COLO829 (cell line): ENCODE measurements around the gene HSPA1L.
"Not testable (repeated sequence)": the region's sequence is repeated elsewhere in the genome, so short reads cannot be mapped to it uniquely, and the experiment has no call there.

Source experiments
- DNase-seq: peaks from one replicate; pipeline ENCODE4 v3.0.0; 2012; ENCODE audit warnings: low spot score

HSPA1L gene

DNA sequence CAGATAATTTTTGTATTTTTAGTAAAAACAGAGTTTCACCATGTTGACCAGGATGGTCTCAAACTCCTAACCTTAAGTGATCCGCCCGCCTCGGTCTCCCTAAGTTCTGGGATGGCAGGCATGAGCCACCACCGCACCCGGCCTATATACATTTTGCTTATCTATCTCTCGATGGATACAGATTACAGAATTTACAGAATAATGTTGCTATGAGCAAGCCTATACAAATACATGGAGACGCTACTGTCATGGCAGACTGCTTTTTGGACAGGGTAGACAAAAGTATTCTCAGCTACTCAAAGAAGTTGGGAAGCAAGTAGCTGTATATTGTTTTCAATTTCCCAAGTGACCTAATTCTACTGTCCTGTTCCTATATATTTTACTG is 1.6 kb downstream of the HSPA1L start:
- no peak for DNase-seq

DNA sequence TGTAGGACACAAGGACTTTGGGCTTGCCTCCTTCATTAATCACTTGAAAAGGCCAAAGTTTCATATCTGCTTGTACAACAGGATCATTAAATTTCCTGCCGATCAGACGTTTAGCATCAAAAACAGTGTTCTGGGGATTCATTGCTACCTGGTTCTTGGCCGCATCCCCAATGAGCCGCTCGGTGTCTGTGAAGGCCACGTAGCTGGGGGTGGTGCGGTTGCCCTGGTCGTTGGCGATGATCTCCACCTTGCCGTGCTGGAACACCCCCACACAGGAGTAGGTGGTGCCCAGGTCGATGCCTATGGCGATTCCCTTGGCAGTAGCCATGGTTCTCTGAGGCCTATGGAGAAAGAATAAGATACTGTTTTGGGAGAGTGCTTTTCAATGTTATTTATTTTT is 3.4 kb downstream of the HSPA1L start:
- DNase-seq = no peak

DNA sequence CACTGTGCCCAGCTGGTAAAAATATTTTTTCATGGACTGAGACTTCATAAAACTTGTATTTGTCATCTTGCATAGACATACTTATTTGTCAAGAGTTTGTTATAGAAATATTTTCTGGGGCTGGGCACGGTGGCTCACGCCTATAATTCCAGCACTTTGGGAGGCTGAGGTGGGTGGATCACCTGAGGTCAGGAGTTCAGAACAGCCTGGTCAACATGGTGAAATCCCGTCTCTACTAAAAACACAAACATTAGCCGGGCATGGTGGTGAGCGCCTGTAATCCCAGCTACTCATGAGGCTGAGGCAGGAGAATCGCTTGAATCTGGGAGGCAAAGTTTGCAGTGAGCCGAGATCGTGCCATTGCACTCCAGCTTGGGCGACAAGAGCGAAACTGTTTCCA is 6.5 kb downstream of the HSPA1L start:
- not testable (repeated sequence) for DNase-seq

DNA sequence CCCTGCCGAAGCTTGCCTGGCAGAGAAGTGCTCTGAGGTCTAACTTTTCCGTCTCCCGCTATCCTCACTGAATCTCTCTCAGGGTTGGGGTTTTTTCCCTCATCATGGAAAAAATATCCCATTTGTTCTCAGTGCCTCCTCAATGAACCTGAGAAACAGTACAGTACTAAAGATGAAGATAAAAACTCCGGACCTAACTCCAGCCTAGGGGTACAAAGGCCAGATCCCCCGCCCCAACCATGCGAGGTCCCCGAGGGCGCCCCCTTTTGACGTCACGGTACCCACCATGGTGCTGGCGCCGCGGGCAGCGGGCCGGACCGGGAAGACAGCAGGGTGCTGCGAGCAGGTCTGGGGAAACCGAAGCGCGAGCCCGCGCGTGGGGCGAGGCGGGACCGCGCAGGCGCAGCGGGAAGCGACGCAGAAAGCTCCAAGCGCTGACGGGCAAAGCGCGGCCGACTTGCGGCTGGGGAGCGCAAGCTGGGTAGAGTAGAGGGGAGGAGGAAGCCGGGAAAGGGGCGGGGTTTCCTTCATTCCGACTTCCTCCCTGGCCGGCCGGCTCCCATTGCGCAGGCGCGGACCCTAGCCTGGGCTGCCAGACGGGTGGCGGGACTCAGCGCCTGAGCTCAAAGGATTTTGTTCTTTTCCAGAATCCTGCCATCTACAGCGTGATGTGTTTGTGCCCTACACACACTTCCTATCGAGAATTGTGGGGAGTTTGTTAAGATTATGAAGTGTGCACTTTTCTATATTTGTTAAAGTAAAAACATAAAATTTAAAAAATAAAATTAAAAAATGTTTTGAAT is 8.4 kb downstream of the HSPA1L start, which contains the start of gene LSM2:
Gene LSM2, minus strand, starts transcription at position 497 of the 803 bp plus-strand sequence. Its CDS starts 209 bp downstream, at position 288.
- DNase-seq = peak; percentile 100

DNA sequence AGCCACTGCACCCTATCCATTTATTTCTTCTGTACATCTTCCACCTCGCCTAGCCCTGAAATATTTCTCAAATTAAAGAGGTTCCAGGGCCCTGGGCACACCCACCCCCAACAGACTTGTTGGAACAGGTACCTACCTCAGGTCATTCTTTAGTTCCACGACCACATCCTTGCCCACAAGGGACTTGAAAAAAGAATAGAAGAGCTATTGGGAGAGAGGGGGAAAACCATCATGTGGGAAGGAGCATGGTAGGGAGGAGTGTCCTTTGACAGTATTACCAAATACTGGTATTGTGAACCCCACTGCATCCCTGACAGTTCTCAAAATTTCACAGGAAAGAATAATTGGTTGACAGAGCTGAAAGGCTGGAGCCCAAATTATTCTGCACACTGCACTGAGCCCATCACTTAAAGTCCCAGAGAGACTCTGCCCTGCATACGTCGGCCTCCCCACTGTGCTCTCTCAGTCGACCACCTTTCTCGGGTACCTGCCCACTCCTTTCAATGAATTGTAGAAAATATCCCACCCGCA is 9.1 kb downstream of the HSPA1L start:
- DNase-seq = no peak

DNA sequence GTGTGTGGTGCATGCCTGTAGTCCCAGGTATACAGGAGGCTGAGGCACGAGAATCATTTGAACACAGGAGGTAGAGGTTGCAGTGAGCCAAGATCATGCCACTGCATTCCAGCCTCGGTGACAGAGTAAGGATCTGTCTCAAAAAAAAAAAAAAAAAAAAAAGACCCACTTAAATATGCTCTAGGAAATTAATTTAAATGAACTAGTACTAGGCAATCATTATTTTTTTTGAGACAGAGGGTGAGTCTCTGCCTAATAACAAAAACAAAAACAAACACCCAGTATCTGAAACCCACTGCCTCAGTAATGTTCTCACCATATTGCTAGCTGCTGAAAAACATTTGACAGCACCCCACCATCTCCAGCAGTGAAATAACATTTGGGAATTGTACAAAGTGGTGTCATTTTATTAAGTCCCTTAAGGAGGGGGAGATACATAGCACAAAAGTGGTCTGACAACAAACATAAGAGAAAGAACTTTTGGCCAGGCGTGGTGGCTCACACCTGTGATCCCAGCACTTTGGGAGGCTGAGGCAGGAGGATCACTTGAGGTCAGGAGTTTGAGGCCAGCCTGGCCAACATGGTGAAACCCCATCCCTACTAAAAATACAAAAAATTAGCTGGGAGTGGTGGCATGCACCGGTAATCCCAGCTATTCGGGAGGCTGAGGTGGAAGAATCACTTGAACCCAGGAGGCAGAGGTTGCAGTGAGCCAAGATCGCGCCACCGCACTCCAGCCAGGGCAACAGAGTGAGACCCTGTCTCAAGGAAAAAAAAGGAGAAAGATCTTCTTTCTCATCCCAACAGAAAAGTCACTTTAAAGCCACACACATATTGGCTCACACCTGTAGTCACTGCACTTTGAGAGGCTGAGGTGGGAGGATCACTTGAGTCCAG is 13.8 kb downstream of the HSPA1L start:
- not testable (repeated sequence) for DNase-seq

DNA sequence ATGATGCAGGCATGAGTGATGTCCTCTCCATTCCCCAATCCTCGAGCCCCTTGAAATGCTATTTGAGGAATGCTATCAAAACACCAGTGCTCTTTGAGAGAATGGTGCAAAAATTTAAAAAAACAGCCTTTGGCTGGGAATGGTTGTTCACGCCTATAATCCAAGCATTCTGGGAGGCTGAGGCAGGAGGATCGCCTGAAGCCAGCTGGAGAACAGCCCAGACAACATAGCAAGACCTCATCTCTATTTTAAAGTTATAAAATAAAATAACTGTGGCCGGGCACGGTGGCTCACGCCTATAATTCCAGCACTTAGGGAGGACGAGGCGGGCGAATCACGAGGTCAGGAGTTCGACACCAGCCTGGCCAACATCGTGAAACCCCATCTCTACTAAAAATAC is 15.3 kb downstream of the HSPA1L start:
- DNase-seq = no peak

DNA sequence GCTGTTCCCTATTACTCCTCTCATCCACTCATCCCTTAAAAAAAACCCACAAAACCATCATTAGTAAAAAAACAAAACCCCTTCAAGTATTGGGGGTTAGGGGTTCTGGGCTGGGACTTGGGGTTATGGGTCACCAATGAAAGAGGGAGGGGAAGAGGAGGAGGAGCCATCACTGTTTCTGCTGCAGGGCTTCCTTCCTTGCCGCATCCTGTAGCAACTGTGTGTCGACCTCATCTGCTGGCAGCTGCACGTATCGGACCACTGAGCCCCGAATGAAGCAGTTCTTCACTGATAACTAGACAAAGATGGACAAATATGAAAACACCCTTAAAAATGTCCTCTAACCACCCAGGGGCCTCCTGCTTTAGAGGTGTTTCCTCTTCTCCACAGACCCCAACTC is 17.5 kb downstream of the HSPA1L start:
- DNase-seq = no peak

DNA sequence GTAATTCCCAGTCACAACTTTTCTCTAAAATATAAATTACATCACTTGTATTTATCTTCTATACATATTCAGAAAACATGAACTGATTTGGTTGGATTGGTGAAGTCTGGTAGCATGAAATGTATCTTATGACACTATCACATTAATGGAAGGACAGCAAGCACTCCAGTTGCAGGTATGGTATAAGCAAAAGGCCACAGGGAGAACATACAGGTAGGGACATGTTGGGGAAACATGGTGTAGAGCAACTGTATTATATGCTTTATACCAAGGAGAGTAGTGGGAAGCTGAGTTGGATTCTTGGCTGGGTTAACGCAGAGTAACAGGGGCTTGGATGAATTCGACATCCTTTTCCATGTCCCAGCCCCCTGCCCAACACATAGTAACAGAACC is 18.1 kb downstream of the HSPA1L start:
- DNase-seq = no peak

DNA sequence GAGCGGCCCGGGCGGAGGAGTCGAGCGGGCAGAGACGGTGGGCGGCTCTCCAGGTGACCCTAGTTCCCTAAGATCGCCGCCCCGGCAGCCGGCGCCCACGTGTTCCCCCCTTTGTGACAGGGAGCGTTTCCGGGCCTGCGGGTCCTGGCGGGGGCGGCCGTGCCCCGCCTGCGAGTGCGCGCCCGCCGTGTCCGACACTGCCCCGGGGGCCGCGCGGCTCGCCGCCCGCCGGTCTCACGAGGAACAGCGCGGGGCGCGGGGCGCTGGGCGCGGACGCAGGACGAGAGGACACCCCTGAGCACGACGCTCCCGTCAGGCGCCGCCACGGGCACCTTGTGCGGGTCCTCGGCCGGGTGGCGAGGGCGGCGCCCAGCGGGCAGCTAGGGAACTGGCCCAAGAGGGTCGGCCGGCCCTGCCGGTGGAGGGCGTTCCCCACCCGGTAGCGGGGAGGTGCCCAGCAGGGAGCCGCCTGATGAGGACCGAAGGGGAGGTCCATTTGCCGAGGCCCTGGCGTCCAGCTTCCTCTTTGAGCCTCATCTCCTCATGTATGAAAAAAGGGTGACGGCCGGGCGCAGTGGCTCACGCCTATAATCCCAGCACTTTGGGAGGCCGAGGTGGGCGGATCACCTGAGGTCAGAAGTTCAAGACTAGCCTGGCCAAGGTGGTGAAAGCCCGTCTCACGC is 19.3 kb downstream of the HSPA1L start, which contains the start of gene VARS1:
Gene VARS1, minus strand, starts transcription at position 137 of the 683 bp plus-strand sequence. CDS start 535 bp downstream, outside the sequence.
- peak; percentile 98 for DNase-seq

DNA sequence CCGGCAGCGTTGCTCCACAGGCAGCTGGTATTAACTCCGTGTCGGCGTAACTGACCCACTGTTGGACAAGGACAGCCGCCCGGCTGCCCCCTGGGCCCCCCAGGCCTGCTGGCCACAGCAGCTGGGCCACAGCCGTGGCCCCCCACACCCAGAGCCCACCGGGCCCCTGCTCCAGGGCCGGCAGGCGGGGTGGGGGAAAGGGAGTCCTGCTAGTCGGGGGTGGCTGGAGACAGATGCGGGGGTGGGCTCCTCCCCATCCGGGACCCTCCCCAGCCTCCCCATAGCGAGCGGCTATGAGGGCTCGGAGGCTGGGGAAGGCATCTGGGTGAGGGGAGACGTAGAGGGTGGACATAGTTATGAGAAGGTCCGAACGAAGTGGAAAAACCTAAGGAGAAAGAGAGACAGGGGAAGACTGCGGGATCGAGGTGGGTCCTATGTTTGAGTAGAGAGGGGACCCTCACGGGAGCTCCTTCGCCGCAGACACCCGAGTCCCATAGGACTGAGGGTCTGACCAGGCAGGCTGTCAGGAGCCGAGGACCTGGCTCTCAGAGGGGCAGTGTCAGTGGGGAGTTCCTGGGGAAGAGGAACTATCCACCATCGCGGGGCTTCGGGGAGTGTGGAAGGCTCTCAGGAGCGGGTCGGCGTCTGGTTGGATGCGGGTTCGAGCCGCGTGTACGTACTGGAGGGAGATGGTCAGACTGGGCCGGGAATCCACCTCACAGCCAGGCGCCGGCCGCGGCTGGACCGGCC is 20.0 kb downstream of the HSPA1L start:
- peak; percentile 48 for DNase-seq

DNA sequence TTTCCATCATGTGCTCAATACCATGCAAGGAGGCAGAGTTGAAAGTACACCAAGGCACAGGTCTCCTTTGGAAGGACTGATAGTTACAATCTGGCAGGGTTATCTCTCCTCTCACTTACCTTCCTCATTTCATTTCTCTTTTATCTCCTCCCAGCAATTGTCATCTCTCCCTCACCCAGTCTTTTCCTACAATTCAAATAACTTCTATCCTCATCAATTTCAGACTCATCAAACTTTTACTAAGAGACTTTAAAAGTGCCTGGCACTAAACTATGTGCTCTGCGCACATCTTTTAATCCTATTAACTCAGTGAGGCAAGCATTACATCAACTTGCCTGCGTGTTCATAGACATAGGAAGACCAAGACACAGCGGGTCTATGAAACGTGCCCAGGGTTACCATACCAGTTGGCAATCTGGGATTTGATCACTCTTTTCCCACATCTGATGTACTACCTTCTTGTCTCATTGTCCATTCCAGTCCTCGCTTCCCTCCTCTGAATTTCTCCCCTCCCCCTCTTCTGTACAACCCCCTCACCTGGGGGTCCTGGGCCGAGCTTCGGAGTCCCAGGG is 20.7 kb downstream of the HSPA1L start:
- DNase-seq = no peak

DNA sequence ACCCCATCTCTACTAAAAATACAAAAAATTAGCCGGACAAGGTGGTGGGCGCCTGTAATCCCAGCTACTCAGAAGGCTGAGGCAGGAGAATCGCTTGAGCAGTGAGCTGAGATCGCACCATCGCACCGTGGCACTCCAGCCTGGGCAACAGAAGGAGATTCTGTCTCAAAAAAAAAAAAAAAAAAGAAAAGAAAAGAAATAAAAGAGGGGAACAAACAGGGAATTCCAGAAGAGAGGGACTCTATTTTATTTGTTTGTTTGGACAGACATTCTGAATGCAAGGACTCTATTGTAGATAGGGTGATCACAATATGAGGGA is 21.2 kb downstream of the HSPA1L start:
- not testable (repeated sequence) for DNase-seq

DNA sequence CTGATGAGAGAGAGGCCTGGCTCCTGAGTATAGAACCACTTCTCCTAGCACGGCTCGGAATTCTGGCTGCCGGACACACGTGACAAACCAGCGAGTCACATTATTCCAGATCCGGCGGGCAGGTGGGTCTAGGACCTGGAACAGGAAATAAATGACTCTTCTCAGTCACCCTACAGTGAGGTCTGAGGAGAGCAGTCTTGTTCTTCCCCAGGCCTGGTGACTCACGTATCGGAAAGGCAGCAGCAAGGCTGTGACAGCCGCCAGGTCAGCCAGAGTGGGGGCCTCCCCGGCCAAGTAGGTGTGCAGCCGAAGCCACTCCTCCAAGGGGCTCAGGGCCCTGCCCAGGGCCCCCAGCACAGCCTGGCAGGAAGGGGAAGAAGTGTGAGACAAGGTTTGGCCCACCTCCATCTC is 22.3 kb downstream of the HSPA1L start:
- DNase-seq = no peak

DNA sequence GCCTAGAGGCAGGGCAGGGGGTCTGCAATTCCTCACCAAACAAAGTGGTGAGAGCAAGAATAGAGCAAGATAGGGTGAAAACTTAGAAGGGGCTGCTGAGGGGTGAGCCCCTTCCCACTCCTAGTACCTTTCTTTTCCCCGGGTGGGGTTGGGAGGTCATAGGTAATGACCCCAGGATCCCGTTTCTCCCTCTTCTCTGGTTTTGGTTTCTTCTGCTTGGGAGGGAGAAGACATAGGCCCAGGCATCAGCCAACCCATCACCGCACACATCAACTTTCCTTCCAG is 23.1 kb downstream of the HSPA1L start:
- no peak for DNase-seq

DNA sequence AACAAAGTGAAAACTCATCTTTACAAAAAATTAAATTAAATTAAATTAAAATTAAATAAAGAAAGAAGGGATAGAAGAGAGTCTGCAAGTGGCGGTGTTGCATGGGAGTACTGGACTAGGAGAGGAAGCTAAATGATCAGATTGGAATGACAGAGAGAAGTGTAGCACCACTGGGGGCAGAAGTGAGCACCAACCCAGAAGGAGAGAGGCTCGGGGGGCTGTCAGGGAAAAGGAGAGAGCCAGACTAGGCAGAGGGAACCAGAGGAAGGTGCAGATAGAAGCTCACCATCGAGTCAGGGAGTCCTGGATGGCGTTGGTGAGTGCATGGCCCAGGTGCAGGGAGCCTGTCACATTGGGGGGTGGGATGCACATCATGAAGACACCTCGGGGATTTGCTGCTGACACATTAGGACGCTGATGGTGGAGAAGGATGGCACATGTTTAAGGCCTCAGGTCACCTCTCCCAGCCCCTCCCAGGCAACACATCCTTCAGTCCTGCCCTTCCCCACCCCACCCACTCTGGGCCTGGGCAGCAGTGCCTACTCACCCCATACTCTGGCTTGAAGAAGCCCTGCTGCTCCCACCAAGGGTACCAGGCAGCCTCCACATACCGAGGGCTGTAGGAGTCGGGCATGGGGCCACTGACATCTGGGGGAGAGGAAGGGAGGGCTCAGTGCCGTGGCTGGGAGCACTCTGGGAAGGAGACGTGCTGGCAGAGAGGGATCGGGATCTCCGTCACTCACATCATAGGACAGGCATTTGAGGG is 23.6 kb downstream of the HSPA1L start:
- DNase-seq = peak; percentile 56

DNA sequence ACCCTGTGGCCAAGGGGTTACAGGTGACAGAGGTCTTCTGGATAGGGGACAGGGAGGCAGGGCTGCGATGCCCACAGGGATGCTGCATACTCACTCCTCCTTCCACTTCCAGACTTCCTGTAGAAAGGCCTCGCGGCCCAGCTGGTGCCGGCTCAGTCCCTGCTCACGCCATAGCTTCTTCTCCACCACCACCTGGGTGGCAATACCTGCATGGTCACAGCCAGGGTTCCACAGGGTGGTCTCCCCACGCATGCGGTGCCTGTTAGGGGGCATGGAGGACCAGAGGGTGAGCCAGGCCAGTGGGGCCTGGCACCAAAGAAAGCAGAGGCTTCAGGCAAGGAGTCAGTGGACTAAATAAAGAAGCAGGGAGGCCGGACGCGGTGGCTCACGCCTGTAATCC is 29.6 kb downstream of the HSPA1L start:
- no peak for DNase-seq

DNA sequence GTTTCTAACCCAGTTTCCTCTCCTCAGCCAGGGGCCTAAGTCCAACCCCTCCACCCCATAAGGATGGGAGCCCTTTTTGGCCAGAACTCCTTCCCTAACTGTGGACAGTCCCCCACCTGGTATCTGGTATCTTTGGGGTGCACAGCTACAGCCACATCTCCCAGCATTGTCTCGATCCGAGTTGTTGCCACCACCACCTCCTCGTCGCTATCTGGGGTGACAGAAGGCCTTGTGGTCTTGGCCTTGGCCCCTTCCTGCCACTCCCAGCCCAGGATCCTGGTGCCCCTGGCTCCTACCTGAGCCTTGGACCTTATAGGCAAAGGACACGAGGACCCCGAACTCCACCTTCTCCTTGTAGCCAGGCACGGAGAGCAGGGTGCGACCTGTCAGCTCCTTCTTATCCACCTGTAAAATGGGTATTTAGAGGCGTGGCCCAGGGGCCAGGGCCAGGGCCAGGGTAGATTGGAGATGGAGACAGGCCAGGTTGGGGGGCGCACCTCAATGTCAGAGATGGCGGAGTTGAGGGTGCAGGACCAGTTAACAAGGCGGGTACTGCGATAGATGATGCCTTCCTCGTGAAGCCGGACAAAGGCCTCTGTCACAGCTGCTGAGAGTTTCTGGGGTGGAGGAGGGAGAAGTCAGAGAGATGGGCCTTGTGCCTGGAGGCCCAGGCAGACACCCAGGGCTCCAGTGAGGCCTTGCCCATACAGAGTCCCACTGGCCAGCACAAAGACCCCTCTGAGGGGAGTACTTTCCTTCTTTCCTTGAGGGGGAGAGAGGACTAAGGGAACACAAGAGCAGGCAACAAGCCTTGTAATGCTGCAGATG is 30.8 kb downstream of the HSPA1L start:
- no peak for DNase-seq

DNA sequence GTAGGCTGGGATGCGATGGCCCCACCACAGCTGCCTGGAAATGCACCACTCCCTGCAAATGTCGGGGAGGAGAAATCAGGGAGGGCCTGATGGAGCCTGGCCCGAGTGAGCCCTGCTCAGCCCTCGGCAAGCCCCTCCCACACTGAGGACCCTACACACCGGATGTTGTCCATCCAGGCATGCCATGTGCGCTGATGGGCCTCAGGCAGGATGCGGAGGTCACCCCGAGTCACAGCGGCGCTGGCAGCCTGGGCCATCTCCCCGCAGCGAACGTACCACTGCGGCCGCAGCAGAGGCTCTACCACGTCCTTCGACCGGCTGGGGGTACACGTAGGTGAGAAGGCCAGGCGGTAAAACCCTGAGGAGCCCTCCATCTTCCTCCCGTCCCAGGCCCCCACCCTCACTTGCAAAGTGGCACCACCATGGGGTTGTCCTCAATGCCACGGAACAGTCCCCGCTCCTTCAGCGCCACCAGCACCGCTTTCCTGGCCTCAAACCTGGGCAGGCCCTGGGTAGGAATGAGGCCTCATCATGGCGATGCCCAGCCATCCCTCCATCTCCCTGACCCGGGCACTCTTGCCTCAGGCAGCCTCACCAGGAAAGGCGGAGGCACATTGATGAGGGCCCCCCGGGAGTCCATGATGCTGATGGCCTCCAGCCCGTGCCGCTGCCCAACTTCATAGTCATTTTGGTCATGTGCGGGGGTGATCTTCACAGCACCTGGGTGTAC is 32.8 kb downstream of the HSPA1L start:
- DNase-seq = no peak
